ENCODE results near the gene AFG1L. TPM values are rescaled to one million over a fixed set of nuclear protein-coding genes. Genes with fewer than 3 reads are reported as not detected.
"Not testable (repeated sequence)": the region's sequence is repeated elsewhere in the genome, so short reads cannot be mapped to it uniquely, and the experiment has no call there.

The AFG1L gene
- polyA plus RNA-seq, 2 donors, result 1.8 to 2.0 TPM

GRCh38 chr6:108556250-108556649 is 261.4 kb downstream of the AFG1L start:
- Histone ChIP-seq H3K27ac (ENCODE audit: low read depth in 2 of 2, low read length in 1 of 2) (peak overlapping the region; percentile 37 to 50), H3K4me3 (ENCODE audit: low read depth in 1 of 2, low read length in 2 of 2) (no peak overlapping the region)
- 92 to 94% methylated on average over 5 of the region's 5 CpGs for WGBS, 2 donors

GRCh38 chr6:108556866-108557493 is 262.1 kb downstream of the AFG1L start:
- Histone ChIP-seq H3K4me3 (ENCODE audit: low read depth in 1 of 2, low read length in 2 of 2) (peak overlapping the region; percentile 64 to 75), H3K27ac (ENCODE audit: low read depth in 2 of 2, low read length in 1 of 2) (peak overlapping the region; percentile 98 to 99), H3K36me3 (ENCODE audit: control insufficient read depth in 2 of 2, insufficient read depth in 2 of 2, low read length in 1 of 2) (no peaks in the 10 kb centered on the region), H3K9me3 (ENCODE audit: control insufficient read depth in 2 of 2, insufficient read depth in 1 of 2, low read depth in 1 of 2, low read length in 1 of 2) (no peaks in the 10 kb centered on the region), H3K4me1 (ENCODE audit: control insufficient read depth in 2 of 2, insufficient read depth in 2 of 2, low read length in 1 of 2) (peaks cover 0 to 2% of the 10 kb centered on the region in 2 donors), H3K27me3 (ENCODE audit: control insufficient read depth in 1 of 2, insufficient read depth in 2 of 2, low read length in 2 of 2) (no peaks in the 10 kb centered on the region)
- WGBS, 2 donors, result 43 to 54% methylated on average over 16 of the region's 16 CpGs

More at GRCh38 chr6:108556250-108556649, 261.4 kb downstream of the AFG1L start:
- Histone ChIP-seq H3K4me1 (ENCODE audit: control insufficient read depth in 2 of 2, insufficient read depth in 2 of 2, low read length in 1 of 2) (peaks cover 0 to 2% of the 10 kb centered on the region in 2 donors), H3K27me3 (ENCODE audit: control insufficient read depth in 1 of 2, insufficient read depth in 2 of 2, low read length in 2 of 2) (no peaks in the 10 kb centered on the region), H3K36me3 (ENCODE audit: control insufficient read depth in 2 of 2, insufficient read depth in 2 of 2, low read length in 1 of 2) (no peaks in the 10 kb centered on the region), H3K9me3 (ENCODE audit: control insufficient read depth in 2 of 2, insufficient read depth in 1 of 2, low read depth in 1 of 2, low read length in 1 of 2) (no peaks in the 10 kb centered on the region)

- Histone ChIP-seq H3K4me1 (ENCODE audit: control insufficient read depth in 2 of 2, insufficient read depth in 2 of 2, low read length in 1 of 2) (peaks cover 0 to 2% of the 10 kb centered on the region in 2 donors), H3K27me3 (ENCODE audit: control insufficient read depth in 1 of 2, insufficient read depth in 2 of 2, low read length in 2 of 2) (no peaks in the 10 kb centered on the region), H3K4me3 (ENCODE audit: low read depth in 1 of 2, low read length in 2 of 2) (peak overlapping the region; percentile 64 to 75), H3K27ac (ENCODE audit: low read depth in 2 of 2, low read length in 1 of 2) (peak overlapping the region; percentile 98 to 99), H3K9me3 (ENCODE audit: control insufficient read depth in 2 of 2, insufficient read depth in 1 of 2, low read depth in 1 of 2, low read length in 1 of 2) (no peaks in the 10 kb centered on the region), H3K36me3 (ENCODE audit: control insufficient read depth in 2 of 2, insufficient read depth in 2 of 2, low read length in 1 of 2) (no peaks in the 10 kb centered on the region)
- 1% methylated on average over 80 to 105 of the region's 105 CpGs for WGBS, 2 donors
Measured at GRCh38 chr6:108557494-108558371, 262.9 kb downstream of the AFG1L start.

- Histone ChIP-seq H3K27me3 (ENCODE audit: control insufficient read depth in 1 of 2, insufficient read depth in 2 of 2, low read length in 2 of 2) (no peaks in the 10 kb centered on the region), H3K27ac (ENCODE audit: low read depth in 2 of 2, low read length in 1 of 2) (peak overlapping the region; percentile 99), H3K36me3 (ENCODE audit: control insufficient read depth in 2 of 2, insufficient read depth in 2 of 2, low read length in 1 of 2) (no peaks in the 10 kb centered on the region), H3K4me1 (ENCODE audit: control insufficient read depth in 2 of 2, insufficient read depth in 2 of 2, low read length in 1 of 2) (peaks cover 0 to 2% of the 10 kb centered on the region in 2 donors), H3K9me3 (ENCODE audit: control insufficient read depth in 2 of 2, insufficient read depth in 1 of 2, low read depth in 1 of 2, low read length in 1 of 2) (no peaks in the 10 kb centered on the region), H3K4me3 (ENCODE audit: low read depth in 1 of 2, low read length in 2 of 2) (peak overlapping the region; percentile 86 to 89)
- WGBS, 2 donors, result 0% methylated on average over 58 of the region's 58 CpGs
Measured at GRCh38 chr6:108558372-108559096, 263.7 kb downstream of the AFG1L start.

- Histone ChIP-seq H3K4me1 (ENCODE audit: control insufficient read depth in 2 of 2, insufficient read depth in 2 of 2, low read length in 1 of 2) (peaks cover 0 to 2% of the 10 kb centered on the region in 2 donors), H3K36me3 (ENCODE audit: control insufficient read depth in 2 of 2, insufficient read depth in 2 of 2, low read length in 1 of 2) (no peaks in the 10 kb centered on the region)
- 0% methylated on average over 75 to 84 of the region's 84 CpGs for WGBS, 2 donors
Measured at GRCh38 chr6:108559097-108559883, 264.4 kb downstream of the AFG1L start.

GRCh38 chr6:108559884-108560462 is 265.1 kb downstream of the AFG1L start:
- Histone ChIP-seq H3K4me3 (ENCODE audit: low read depth in 1 of 2, low read length in 2 of 2) (peak overlapping the region; percentile 86 to 89), H3K27ac (ENCODE audit: low read depth in 2 of 2, low read length in 1 of 2) (peak overlapping the region; percentile 91 to 99), H3K36me3 (ENCODE audit: control insufficient read depth in 2 of 2, insufficient read depth in 2 of 2, low read length in 1 of 2) (no peaks in the 10 kb centered on the region), H3K4me1 (ENCODE audit: control insufficient read depth in 2 of 2, insufficient read depth in 2 of 2, low read length in 1 of 2) (peaks cover 0 to 2% of the 10 kb centered on the region in 2 donors), H3K9me3 (ENCODE audit: control insufficient read depth in 2 of 2, insufficient read depth in 1 of 2, low read depth in 1 of 2, low read length in 1 of 2) (no peaks in the 10 kb centered on the region), H3K27me3 (ENCODE audit: control insufficient read depth in 1 of 2, insufficient read depth in 2 of 2, low read length in 2 of 2) (no peaks in the 10 kb centered on the region)
- 0% methylated on average over 39 to 63 of the region's 64 CpGs for WGBS, 2 donors

More at GRCh38 chr6:108559097-108559883, 264.4 kb downstream of the AFG1L start:
- H3K27me3 ChIP-seq (ENCODE audit: control insufficient read depth in 1 of 2, insufficient read depth in 2 of 2, low read length in 2 of 2), result no peaks in the 10 kb centered on the region
- peak overlapping the region; percentile 91 to 99 for H3K27ac ChIP-seq (ENCODE audit: low read depth in 2 of 2, low read length in 1 of 2)
- peak overlapping the region; percentile 86 to 89 for H3K4me3 ChIP-seq (ENCODE audit: low read depth in 1 of 2, low read length in 2 of 2)
- no peaks in the 10 kb centered on the region for H3K9me3 ChIP-seq (ENCODE audit: control insufficient read depth in 2 of 2, insufficient read depth in 1 of 2, low read depth in 1 of 2, low read length in 1 of 2)

GRCh38 chr6:108560463-108561308 is 265.8 kb downstream of the AFG1L start, which contains the start of gene FOXO3:
FOXO3 (plus strand) TSS chr6:108560917; CDS start chr6:108561209, 292 bp downstream.
- Histone ChIP-seq H3K27ac (ENCODE audit: low read depth in 2 of 2, low read length in 1 of 2) (peak within 1 kb of the TSS; percentile 91 to 99), H3K4me3 (ENCODE audit: low read depth in 1 of 2, low read length in 2 of 2) (peak within 1 kb of the TSS; percentile 86 to 89), H3K36me3 (ENCODE audit: control insufficient read depth in 2 of 2, insufficient read depth in 2 of 2, low read length in 1 of 2) (no peaks in the 10 kb centered on the region), H3K9me3 (ENCODE audit: control insufficient read depth in 2 of 2, insufficient read depth in 1 of 2, low read depth in 1 of 2, low read length in 1 of 2) (no peaks in the 10 kb centered on the region), H3K27me3 (ENCODE audit: control insufficient read depth in 1 of 2, insufficient read depth in 2 of 2, low read length in 2 of 2) (no peaks in the 10 kb centered on the region), H3K4me1 (ENCODE audit: control insufficient read depth in 2 of 2, insufficient read depth in 2 of 2, low read length in 1 of 2) (peaks cover 0 to 2% of the 10 kb centered on the region in 2 donors)
- WGBS, 2 donors, result 2 to 3% methylated on average over 76 to 109 of the region's 110 CpGs

GRCh38 chr6:108561309-108561647 is 266.4 kb downstream of the AFG1L start:
- Histone ChIP-seq H3K4me3 (ENCODE audit: low read depth in 1 of 2, low read length in 2 of 2) (peak overlapping the region; percentile 86 to 89), H3K27ac (ENCODE audit: low read depth in 2 of 2, low read length in 1 of 2) (peak overlapping the region; percentile 91 to 99)
- 0 to 12% methylated on average over 4 to 29 of the region's 40 CpGs for WGBS, 2 donors
- not testable (repeated sequence) for H3K4me1 ChIP-seq (ENCODE audit: control insufficient read depth in 2 of 2, insufficient read depth in 2 of 2, low read length in 1 of 2); H3K36me3 ChIP-seq (ENCODE audit: control insufficient read depth in 2 of 2, insufficient read depth in 2 of 2, low read length in 1 of 2); H3K27me3 ChIP-seq (ENCODE audit: control insufficient read depth in 1 of 2, insufficient read depth in 2 of 2, low read length in 2 of 2); H3K9me3 ChIP-seq (ENCODE audit: control insufficient read depth in 2 of 2, insufficient read depth in 1 of 2, low read depth in 1 of 2, low read length in 1 of 2)
